Stimulated activated CD4-positive, alpha-beta T cell treated with anti-CD3 and anti-CD28 coated beads, Interleukin-4, amount 100 ng/mL, for 24 hours (primary cell): ENCODE results near the gene ZDHHC3.

Source experiments
- DNase-seq: peaks from one replicate; pipeline ENCODE4 v3.0.0-alpha.2; 2020

Gene ZDHHC3

GRCh38 chr3:44890852-44891251 is 85.1 kb downstream of the ZDHHC3 start:
- no peak for DNase-seq

GRCh38 chr3:44890258-44890657 is 85.7 kb downstream of the ZDHHC3 start:
- DNase-seq: no peak

GRCh38 chr3:44887101-44887500 is 88.9 kb downstream of the ZDHHC3 start:
- DNase-seq: no peak

GRCh38 chr3:44886561-44886960 is 89.4 kb downstream of the ZDHHC3 start:
- no peak for DNase-seq

- no peak for DNase-seq
Measured at GRCh38 chr3:44885618-44886017, 90.4 kb downstream of the ZDHHC3 start.

- no peak for DNase-seq
Measured at GRCh38 chr3:44883999-44884431, 92.0 kb downstream of the ZDHHC3 start.

GRCh38 chr3:44883213-44883955 is 92.6 kb downstream of the ZDHHC3 start:
- no peak for DNase-seq

GRCh38 chr3:44880284-44880683 is 95.7 kb downstream of the ZDHHC3 start:
- DNase-seq: no peak

- DNase-seq: no peak
Measured at GRCh38 chr3:44877333-44877732, 98.6 kb downstream of the ZDHHC3 start.

GRCh38 chr3:44875596-44875995 is 100.4 kb downstream of the ZDHHC3 start:
- no peak for DNase-seq
